BJ (cell line): ENCODE data around the gene RUNX1. TPM values are rescaled to one million over a fixed set of nuclear protein-coding genes. Genes with fewer than 3 reads are reported as not detected.
"Not testable (repeated sequence)": the region's sequence is repeated elsewhere in the genome, so short reads cannot be mapped to it uniquely, and the experiment has no call there.

Source experiments
- CTCF ChIA-PET: fragments of 350-600 bp; formaldehyde crosslinking; extraction: SDS; loops from one replicate; lab custom pipeline; 2021; ENCODE audit warnings: antibody characterized with exemption, inconsistent platforms; lab: Yijun Ruan, JAX
- POLR2A ChIA-PET: fragments of 300-600 bp; sonication (Branson Sonifier 250); formaldehyde crosslinking; extraction: SDS; loops from one replicate; lab custom pipeline; 2021; ENCODE audit warnings: antibody characterized with exemption; lab: Charles Lee
- DNase-seq: peaks from one replicate; pipeline ENCODE4 v3.0.0-alpha.2; 2011; ENCODE audit warnings: low read depth
- H3K27me3 ChIP-seq: 2 replicates; pipeline ENCODE4 v1.6.0; 2011; ENCODE audit warnings: low read length; ENCODE audit not compliant: control insufficient read depth, insufficient read depth
- H3K36me3 ChIP-seq: 2 replicates; pipeline ENCODE4 v1.5.1; 2011; ENCODE audit warnings: low read length; ENCODE audit not compliant: control insufficient read depth, insufficient read depth
- H3K4me3 ChIP-seq: 2 replicates; pipeline ENCODE4 v1.5.1; 2011; ENCODE audit warnings: low read depth, mild to moderate bottlenecking, control low read depth, low read length
- CTCF ChIP-seq: IDR thresholded peaks from 2 replicates; pipeline ENCODE4 v1.5.1; 2011; ENCODE audit warnings: low read depth, mild to moderate bottlenecking, control low read depth, inconsistent platforms, low read length, moderate library complexity; ENCODE audit not compliant: insufficient read depth
- polyA plus RNA-seq: library from polyadenylated mRNA; depleted of rRNA; stranded (reverse); fragments of >200 nt; gene quantifications from 2 replicates; pipeline ENCODE4 v1.2.3, GENCODE V29; 2011

The RUNX1 gene
- polyA plus RNA-seq, 1 experiment: 36.1 TPM

- Histone ChIP-seq H3K27me3 (no peaks in the 10 kb centered on the region), H3K36me3 (peaks cover 15% of the 10 kb centered on the region), H3K4me3 (no peak overlapping the region)
- ChIA-PET POLR2A (no interaction called here), CTCF (no interaction called here)
- TF ChIP-seq CTCF: no peak
- DNase-seq: no peak
Measured at GRCh38 chr21:34806423-34806822, 242.7 kb downstream of the RUNX1 start.

GRCh38 chr21:34805157-34805556 is 243.9 kb downstream of the RUNX1 start:
- ChIA-PET CTCF (no interaction called here), POLR2A (no interaction called here)
- DNase-seq: no peak
- Histone ChIP-seq H3K4me3 (no peak overlapping the region), H3K27me3 (no peaks in the 10 kb centered on the region), H3K36me3 (peaks cover 13% of the 10 kb centered on the region)
- TF ChIP-seq CTCF: no peak

GRCh38 chr21:34804584-34804983 is 244.5 kb downstream of the RUNX1 start:
- H3K36me3 ChIP-seq: peaks cover 11% of the 10 kb centered on the region
- POLR2A ChIA-PET, CTCF ChIA-PET, H3K4me3 ChIP-seq, H3K27me3 ChIP-seq, DNase-seq: not testable (repeated sequence)

GRCh38 chr21:34803782-34804370 is 245.2 kb downstream of the RUNX1 start:
- Histone ChIP-seq H3K27me3 (no peaks in the 10 kb centered on the region), H3K4me3 (no peak overlapping the region), H3K36me3 (peaks cover 14% of the 10 kb centered on the region)
- ChIA-PET CTCF (no interaction called here), POLR2A (interaction anchor here (0.6 kb wide), 1 partner anchor 9 kb away, joined by 3 read pairs; no protein-coding TSS in a partner anchor)
- no peak for TF ChIP-seq CTCF
- DNase-seq: no peak

GRCh38 chr21:34802180-34802899 is 246.8 kb downstream of the RUNX1 start:
- TF ChIP-seq CTCF: no peak
- Histone ChIP-seq H3K36me3 (peaks cover 20% of the 10 kb centered on the region), H3K4me3 (no peak overlapping the region), H3K27me3 (no peaks in the 10 kb centered on the region)
- no peak for DNase-seq
- CTCF ChIA-PET: interaction anchor here (0.9 kb wide), 1 partner anchor 57 kb away, joined by 3 read pairs; no protein-coding TSS in a partner anchor
- POLR2A ChIA-PET: no interaction called here
